Esophagus squamous epithelium (tissue), 4 donors: ENCODE results near the gene MSANTD3.

Source experiments
- POLR2A ChIP-seq, 4 donors: fragments of 450-650 bp; IDR thresholded peaks; one replicate each; pipeline ENCODE4 v1.6.1; 2017; ENCODE audit warnings: antibody characterized with exemption in 4 of 4, mild to moderate bottlenecking in 4 of 4, moderate library complexity in 3 of 4
- TF ChIP-seq, protein P1 (sequence below), 6 experiments: fragments of 450-650 bp in 4 of 6; fragments of 200-600 bp in 2 of 6; sonication (generic) in 2 of 6; IDR thresholded peaks; one replicate each; pipeline ENCODE4 v1.5.1; 2016 to 2019; ENCODE audit warnings: antibody characterized with exemption in 6 of 6, mild to moderate bottlenecking in 4 of 6, moderate library complexity in 4 of 6

DNA sequence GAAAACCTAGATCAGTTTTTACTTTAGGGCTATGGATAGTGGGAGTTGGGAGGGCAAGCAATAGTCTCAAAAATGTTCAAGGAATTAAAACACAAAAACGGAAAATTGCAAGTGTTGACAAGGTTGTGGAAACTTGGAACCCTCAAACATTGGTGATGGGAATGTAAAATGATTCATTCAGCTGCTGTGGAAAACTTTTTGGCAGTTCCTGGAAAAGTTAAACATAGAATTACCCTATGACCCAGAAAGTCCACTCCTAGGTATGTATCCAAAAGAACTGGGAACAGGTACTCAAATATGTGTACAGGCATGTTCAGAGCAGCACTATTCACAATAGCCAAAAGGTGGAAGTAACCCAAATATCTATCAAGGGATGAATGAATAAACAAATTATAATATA is 1.2 kb upstream of the MSANTD3 start:
- TF ChIP-seq, protein P1, sequence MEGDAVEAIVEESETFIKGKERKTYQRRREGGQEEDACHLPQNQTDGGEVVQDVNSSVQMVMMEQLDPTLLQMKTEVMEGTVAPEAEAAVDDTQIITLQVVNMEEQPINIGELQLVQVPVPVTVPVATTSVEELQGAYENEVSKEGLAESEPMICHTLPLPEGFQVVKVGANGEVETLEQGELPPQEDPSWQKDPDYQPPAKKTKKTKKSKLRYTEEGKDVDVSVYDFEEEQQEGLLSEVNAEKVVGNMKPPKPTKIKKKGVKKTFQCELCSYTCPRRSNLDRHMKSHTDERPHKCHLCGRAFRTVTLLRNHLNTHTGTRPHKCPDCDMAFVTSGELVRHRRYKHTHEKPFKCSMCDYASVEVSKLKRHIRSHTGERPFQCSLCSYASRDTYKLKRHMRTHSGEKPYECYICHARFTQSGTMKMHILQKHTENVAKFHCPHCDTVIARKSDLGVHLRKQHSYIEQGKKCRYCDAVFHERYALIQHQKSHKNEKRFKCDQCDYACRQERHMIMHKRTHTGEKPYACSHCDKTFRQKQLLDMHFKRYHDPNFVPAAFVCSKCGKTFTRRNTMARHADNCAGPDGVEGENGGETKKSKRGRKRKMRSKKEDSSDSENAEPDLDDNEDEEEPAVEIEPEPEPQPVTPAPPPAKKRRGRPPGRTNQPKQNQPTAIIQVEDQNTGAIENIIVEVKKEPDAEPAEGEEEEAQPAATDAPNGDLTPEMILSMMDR (IDR thresholded peaks at IDR 0.05) = no peak
- no peak for TF ChIP-seq POLR2A (IDR thresholded peaks at IDR 0.05)
